ENCODE measurements around the gene TET3. TPM values are rescaled to one million over a fixed set of nuclear protein-coding genes. Genes with fewer than 3 reads are reported as not detected.

The TET3 gene
- total and polyA plus RNA-seq, 4 donors: 4.6 to 26.9 (median 14.6) TPM

DNA sequence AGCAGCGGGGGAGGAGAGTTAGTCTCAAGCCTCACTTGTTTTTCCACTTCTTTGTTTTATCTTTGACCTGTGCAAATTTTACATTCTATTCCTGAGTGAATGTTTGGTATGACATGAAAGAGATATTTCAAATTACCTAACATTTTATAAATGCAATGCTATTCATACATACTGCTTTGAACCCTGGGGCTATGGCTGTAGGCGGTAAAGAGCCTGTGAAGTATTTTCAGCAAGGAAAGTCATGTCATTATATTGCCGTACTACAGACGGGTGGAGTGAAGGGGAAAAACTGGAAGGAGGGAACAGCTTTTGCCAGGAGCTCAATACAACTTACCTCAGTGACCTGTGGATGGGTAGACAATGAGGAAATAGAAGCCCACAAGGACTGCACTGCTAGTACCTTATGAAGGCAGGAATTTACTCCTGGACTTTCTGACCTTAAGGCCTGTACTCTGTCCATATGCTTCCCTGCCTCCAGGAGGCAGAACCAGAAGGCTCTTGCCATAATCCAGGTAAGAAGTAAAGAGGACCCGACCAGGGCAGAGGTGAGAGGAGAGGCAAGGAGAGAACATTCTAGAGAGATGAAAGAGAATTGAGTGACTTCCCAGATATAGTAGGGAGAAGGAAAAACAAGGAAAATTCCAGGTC is 28.4 kb upstream of the TET3 start:
- no peak for TF ChIP-seq CTCF (IDR thresholded peaks at IDR 0.05; ENCODE audit: control extremely low read depth, extremely low read depth)
- Histone ChIP-seq H3K27ac (ENCODE audit: low read depth in 1 of 2, low read length in 1 of 2) (no peak overlapping the region), H3K9me3 (ENCODE audit: control insufficient read depth in 4 of 4, insufficient read depth in 3 of 4, low read length in 3 of 4) (no peaks in the 10 kb centered on the region), H3K4me1 (ENCODE audit: control insufficient read depth in 5 of 5, insufficient read depth in 5 of 5, low read length in 5 of 5) (peaks cover 0 to 10% (median 0%) of the 10 kb centered on the region in 5 donors), H3K9ac (ENCODE audit: insufficient read depth in 1 of 2, low read length in 2 of 2) (no peak overlapping the region), H3K4me3 (no peak overlapping the region), H3K27me3 (ENCODE audit: control insufficient read depth in 3 of 3, insufficient read depth in 3 of 3, low read length in 2 of 3) (no peaks in the 10 kb centered on the region), H3K36me3 (ENCODE audit: control insufficient read depth in 4 of 4, insufficient read depth in 4 of 4, low read length in 4 of 4) (peaks cover 18 to 28% (median 24%) of the 10 kb centered on the region in 4 donors)
- 80 to 91% methylated on average over 5 of the region's 5 CpGs for WGBS, 2 donors
- ATAC-seq (ENCODE audit: insufficient read depth, low FRiP score) (no peak), DNase-seq (no peak)

DNA sequence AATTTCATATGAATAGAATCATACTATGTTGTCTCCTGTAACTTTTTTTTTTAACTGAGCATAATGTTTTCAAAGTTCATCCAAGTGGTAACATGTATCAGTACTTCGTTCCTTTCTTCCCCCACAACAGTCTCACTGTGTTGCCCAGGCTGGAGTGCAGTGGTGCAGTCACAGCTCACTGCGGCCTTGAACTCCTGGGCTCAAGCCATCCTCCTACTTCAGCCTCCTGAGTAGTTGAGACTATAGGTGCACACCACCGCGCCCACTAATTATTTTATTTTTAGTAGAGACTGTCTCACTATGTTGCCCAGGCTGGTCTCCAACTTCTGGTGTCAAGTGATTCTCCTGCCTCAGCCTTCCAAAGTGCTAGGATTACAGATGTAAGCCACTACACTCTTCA is 23.4 kb upstream of the TET3 start:
- H3K27me3 ChIP-seq (ENCODE audit: control insufficient read depth in 3 of 3, insufficient read depth in 3 of 3, low read length in 2 of 3): no peaks in the 10 kb centered on the region
- no peak overlapping the region for H3K9ac ChIP-seq (ENCODE audit: insufficient read depth in 1 of 2, low read length in 2 of 2)
- no peak overlapping the region for H3K27ac ChIP-seq (ENCODE audit: low read depth in 1 of 2, low read length in 1 of 2)
- no peak for TF ChIP-seq CTCF (IDR thresholded peaks at IDR 0.05; ENCODE audit: control extremely low read depth, extremely low read depth)
- no peak overlapping the region for H3K4me3 ChIP-seq
- ATAC-seq (ENCODE audit: insufficient read depth, low FRiP score) (no peak), DNase-seq (no peak)
- no peaks in the 10 kb centered on the region for H3K4me1 ChIP-seq (ENCODE audit: control insufficient read depth in 5 of 5, insufficient read depth in 5 of 5, low read length in 5 of 5)
- H3K9me3 ChIP-seq (ENCODE audit: control insufficient read depth in 4 of 4, insufficient read depth in 3 of 4, low read length in 3 of 4): peaks cover 0 to 4% (median 0%) of the 10 kb centered on the region in 4 donors
- WGBS, 2 donors: 96 to 98% methylated on average over 4 of the region's 4 CpGs
- H3K36me3 ChIP-seq (ENCODE audit: control insufficient read depth in 4 of 4, insufficient read depth in 4 of 4, low read length in 4 of 4): peaks cover 8 to 20% (median 13%) of the 10 kb centered on the region in 4 donors

DNA sequence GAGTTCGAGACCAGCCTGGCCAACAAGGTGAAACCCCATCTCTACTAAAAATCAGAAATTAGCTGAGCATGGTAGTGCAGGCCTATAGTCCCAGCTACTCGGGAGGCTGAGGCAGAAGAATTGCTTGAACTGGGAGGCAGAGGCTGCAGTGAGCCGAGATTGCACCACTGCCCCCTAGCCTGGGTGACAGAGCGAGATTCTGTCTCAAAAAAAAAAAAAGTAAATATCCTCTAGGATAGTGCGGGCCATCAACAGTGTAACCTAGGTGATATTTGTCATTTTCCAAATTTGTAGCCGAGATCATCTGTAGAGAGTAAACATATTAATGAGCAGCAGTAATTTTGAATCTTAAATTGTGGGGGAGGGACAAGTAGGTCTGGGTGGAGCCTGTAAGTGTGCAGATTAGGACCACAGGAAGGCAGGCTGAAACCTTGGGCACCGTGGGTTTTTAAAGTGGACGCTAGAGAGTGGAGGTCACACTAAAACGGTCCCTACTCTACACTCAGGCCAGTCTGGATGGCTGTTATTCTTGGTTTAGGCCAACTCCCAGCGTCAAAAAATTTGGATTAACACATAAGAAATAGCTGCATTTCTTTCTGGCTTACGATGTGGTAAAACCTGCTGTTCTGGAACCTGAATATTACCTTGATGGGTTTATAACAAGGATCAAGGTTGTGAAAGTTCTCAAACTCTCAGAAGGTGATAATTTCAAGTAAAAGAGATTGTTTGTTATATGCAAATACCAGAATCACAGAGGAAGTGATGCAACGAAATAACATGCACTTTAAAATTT is 22.7 kb upstream of the TET3 start:
- Histone ChIP-seq H3K9ac (ENCODE audit: insufficient read depth in 1 of 2, low read length in 2 of 2) (no peak overlapping the region), H3K27me3 (ENCODE audit: control insufficient read depth in 3 of 3, insufficient read depth in 3 of 3, low read length in 2 of 3) (no peaks in the 10 kb centered on the region), H3K36me3 (ENCODE audit: control insufficient read depth in 4 of 4, insufficient read depth in 4 of 4, low read length in 4 of 4) (peaks cover 7 to 17% (median 13%) of the 10 kb centered on the region in 4 donors), H3K4me1 (ENCODE audit: control insufficient read depth in 5 of 5, insufficient read depth in 5 of 5, low read length in 5 of 5) (no peaks in the 10 kb centered on the region), H3K9me3 (ENCODE audit: control insufficient read depth in 4 of 4, insufficient read depth in 3 of 4, low read length in 3 of 4) (peaks cover 0 to 4% (median 0%) of the 10 kb centered on the region in 4 donors), H3K4me3 (no peak overlapping the region), H3K27ac (ENCODE audit: low read depth in 1 of 2, low read length in 1 of 2) (peak overlapping the region in 1 of 2 donors; percentile 31)
- DNase-seq (no peak), ATAC-seq (ENCODE audit: insufficient read depth, low FRiP score) (no peak)
- WGBS, 2 donors: 79 to 85% methylated on average over 12 of the region's 12 CpGs
- TF ChIP-seq CTCF (IDR thresholded peaks at IDR 0.05; ENCODE audit: control extremely low read depth, extremely low read depth): no peak
